ENCODE results near the gene IKZF2.

The IKZF2 gene

DNA sequence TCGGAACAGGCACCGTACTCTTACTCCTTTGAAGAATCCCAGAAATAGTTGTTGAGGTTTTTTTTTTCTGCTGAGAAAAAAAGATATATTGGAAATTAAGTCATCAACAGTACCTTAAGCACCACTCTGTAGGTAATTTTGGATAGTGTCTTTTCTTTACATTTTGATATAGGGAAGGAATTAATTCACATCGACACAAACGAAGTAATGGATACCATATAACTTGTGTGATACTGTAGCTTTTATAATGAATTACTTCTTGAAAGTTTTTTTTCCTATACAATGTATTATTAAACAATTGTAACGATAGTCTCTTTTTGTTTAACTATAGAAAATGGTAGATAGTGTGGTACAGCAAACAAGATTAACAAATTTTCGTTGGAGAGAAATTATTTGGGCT is 1.5 kb upstream of the IKZF2 start:
- DNase-seq (ENCODE audit: extremely low read depth, low read depth): no peak
- TF ChIP-seq, protein P1, sequence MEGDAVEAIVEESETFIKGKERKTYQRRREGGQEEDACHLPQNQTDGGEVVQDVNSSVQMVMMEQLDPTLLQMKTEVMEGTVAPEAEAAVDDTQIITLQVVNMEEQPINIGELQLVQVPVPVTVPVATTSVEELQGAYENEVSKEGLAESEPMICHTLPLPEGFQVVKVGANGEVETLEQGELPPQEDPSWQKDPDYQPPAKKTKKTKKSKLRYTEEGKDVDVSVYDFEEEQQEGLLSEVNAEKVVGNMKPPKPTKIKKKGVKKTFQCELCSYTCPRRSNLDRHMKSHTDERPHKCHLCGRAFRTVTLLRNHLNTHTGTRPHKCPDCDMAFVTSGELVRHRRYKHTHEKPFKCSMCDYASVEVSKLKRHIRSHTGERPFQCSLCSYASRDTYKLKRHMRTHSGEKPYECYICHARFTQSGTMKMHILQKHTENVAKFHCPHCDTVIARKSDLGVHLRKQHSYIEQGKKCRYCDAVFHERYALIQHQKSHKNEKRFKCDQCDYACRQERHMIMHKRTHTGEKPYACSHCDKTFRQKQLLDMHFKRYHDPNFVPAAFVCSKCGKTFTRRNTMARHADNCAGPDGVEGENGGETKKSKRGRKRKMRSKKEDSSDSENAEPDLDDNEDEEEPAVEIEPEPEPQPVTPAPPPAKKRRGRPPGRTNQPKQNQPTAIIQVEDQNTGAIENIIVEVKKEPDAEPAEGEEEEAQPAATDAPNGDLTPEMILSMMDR (IDR thresholded peaks at IDR 0.05; ENCODE audit: low read depth, low read length): no peak

- DNase-seq (ENCODE audit: extremely low read depth, low read depth): peak; percentile 45
- TF ChIP-seq, protein P1 (IDR thresholded peaks at IDR 0.05; ENCODE audit: low read depth, low read length): peak; percentile 55
These were observed 818 bp upstream of the IKZF2 start for GRCh38 chr2:213152065-213152794.

GRCh38 chr2:213150315-213151097 is 906 bp downstream of the IKZF2 start:
- TF ChIP-seq, protein P1 (IDR thresholded peaks at IDR 0.05; ENCODE audit: low read depth, low read length): no peak
- no peak for DNase-seq (ENCODE audit: extremely low read depth, low read depth)

DNA sequence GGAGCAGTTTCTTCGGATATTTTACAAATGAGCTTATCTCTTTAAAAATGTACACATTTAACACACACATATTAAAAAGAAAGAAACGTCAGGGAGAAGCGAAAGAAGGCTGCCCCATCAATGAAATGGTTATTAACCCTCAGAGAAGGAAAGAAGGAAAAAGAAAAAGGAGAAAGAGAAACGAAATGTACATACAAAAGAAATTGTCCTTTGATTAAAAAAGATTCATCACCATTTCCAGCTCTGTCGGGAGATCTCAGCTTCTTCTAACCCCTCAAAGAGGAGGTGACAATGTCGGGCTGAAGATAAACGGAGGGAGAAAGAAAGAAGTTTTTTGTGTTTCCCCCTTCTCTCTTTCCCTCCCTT is 1.5 kb downstream of the IKZF2 start:
- DNase-seq (ENCODE audit: extremely low read depth, low read depth): no peak
- TF ChIP-seq, protein P1 (IDR thresholded peaks at IDR 0.05; ENCODE audit: low read depth, low read length): no peak

DNA sequence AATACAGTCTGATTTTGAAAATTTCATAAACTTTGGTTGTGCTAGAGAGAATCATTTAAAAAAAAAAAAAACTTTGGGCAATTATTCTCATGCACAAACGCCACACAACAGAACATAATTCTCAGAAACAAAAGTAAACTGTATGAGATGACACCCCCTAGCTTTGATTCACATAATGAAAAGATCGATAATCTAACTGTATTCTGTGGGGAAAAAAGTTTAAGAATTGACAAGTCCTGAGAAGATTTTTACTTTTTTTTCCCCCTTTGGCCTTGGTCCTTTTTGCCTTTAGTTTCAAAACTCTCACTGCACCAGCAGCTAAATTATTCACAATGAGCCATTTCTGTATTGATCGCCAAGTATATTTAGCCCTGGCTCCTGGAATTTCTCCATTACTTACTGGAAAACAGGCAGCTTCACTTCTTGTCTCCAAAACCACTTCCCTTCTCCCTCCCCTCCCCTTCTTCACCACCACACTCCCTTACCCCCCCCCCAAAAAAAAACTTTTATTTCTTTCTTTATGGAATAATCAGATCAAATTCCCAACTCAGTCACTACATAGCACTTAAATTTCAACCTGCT is 2.0 kb downstream of the IKZF2 start:
- DNase-seq (ENCODE audit: extremely low read depth, low read depth): no peak

DNA sequence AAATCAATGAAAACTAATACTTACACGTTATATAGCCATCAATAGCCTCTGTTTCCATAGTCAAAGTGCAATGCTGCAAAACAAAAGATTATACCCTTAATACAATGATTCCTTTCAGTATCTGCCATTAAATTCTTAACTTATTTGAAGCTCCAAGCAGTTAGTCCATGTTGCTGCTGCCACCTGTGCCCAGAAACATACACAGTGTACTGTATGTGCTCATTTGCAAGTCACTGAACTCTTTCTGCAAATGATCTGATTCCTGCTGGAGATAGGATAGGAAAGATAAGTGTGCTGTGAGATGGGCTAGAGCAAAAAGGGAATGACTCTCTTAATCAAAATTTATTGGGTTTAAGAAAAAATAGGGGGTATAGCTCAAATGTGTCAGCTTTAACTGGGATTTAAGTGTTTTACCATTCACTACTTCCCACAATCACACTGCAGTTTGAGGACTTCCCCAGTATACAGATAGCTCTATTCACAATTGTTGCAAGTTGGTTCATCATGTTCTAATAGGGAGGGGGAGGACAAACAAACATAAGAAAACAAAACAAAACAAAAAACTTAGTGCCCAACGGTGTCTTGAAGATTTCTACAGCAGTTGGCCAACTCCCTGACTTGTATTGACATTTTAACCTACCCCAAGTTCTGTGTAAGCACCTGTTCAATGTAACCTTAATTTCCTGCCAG is 2.7 kb downstream of the IKZF2 start:
- DNase-seq (ENCODE audit: extremely low read depth, low read depth): no peak
- TF ChIP-seq, protein P1 (IDR thresholded peaks at IDR 0.05; ENCODE audit: low read depth, low read length): no peak

More for the DNA sequence above, 2.0 kb downstream of the IKZF2 start:
- TF ChIP-seq, protein P1 (IDR thresholded peaks at IDR 0.05; ENCODE audit: low read depth, low read length): no peak; the same call in 1 of the 2 replicates
